HG02970 (cell line): ENCODE results near the gene OR13J1.

Experiments used
- ATAC-seq: cut with Tn5 transposase; IDR thresholded peaks from one replicate; pipeline ENCODE4 v1.9.1; 2021; ENCODE audit warnings: mild to moderate bottlenecking, moderate library complexity, moderate number of reproducible peaks; ENCODE audit not compliant: unreplicated experiment, low FRiP score

OR13J1 gene

DNA sequence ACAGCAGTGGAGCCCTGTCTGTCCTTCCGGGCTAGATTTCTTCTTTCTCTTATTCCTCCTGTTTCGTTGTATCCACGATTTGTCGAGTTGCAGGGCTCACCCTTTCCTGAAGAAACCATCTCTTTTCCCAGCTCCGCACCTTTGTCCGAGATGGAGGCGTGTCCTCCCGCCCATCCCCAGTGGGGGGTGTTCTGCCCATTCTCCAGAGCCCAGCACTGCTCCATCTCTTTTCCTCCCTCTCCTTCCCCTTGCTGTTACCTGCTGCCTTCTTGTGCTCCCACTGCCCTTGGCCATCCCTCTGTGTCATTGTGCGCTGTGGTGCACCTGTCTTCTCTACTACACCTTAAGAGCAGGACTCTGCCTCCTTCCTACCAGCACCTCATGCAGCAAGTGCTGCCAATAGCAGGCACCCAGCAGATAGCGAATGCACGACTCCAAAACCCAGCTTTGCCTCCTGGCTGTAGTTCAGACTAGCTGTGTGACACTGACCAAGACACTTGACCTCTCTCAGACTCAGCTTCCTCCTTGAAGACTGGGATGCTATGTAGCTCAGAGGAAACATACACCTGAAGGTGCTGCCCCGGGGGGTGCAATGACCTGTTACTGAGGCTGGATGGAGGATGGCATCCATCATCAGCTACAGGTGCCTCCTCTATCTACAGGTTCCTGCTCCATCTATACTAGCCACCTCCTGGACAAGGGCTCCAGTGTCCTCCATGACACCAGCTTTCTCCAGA, 8.9 kb downstream of the OR13J1 start:
- ATAC-seq: no peak

DNA sequence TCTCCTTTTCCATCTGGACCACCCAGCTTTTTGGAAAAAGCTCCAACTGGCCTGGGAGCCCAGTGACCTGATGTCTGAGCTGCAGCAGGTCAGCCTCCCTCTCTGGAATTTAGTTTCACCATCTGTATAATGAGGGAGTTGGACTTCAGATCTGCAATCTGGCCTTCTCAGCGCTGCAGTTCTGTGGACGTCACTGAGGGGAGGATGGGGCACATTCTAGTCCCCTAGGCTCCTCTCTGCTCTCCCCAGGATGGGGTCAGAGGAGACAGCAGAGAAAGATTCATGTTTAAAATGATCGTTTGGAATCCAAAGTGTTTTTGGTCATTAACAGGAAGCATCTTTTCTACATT, 10.2 kb downstream of the OR13J1 start:
- no peak for ATAC-seq

DNA sequence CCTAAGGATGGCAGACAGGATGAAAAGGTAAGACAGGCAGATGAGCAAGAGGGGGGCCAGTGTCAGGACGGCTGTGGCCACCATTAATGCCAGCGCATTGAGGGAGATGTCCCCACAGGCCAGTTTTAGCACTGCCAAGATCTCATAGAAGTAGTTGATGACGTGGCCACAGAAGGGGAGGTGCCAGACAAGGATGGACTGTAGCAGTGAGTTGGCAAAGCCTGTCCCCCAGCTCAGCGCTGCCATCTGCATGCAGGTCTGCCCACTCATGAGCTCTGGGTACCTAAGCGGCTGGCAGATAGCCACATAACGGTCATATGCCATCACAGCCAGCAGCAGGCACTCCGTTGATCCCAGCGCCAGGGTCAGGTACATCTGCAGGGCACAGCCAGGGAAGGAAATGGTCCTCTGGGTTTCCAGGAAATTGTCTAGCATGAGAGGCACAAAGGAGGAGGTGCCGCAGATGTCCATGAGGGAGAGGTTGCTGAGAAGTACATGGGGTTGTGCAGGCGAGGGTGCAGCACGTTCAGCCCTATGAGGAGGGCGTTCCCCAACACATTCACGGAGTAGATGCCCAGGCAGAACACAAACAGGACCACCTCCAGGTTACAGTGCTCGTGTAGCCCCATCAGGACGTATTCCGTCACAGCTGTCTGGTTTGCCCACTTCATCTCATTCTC, 10.8 kb downstream of the OR13J1 start:
- ATAC-seq: no peak

DNA sequence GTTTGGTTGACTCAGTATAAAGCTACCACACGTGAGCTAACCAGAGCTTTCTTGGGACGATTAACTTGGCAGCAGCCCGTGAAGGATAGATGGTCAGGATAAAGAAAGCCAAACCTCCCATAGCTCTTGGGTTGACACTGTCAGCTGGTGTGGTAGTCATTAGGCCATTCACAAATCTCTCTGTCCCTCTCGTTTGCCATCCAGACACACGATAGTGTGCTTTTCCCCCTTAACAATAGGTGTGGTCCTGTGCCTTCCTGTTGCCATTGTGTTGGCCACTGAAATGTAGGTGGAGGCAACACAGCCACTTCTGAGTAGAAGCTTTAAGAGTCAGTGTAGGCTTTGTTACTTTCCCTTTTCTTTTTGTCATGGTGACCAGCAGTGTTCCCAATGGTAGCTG, 11.7 kb downstream of the OR13J1 start:
- no peak for ATAC-seq

DNA sequence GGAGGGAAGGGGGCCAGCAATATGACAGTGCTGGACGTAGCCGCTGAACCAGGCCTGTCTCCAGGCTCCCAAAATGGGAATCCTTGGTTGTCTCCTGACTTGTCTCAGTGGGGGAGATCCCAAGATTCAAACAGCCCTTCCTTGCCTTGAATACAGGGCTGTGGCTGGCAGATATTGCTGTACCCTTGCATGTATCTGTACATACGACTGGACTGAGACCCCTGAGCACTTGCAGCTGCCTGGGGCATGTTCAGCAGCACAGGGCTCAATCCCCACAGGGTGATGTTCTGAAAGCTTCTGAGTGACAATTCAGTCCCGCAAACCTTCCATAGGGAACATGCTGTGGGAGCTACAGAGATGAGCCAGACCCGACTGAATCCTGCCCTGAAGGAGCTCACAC, 13.3 kb downstream of the OR13J1 start:
- no peak for ATAC-seq

DNA sequence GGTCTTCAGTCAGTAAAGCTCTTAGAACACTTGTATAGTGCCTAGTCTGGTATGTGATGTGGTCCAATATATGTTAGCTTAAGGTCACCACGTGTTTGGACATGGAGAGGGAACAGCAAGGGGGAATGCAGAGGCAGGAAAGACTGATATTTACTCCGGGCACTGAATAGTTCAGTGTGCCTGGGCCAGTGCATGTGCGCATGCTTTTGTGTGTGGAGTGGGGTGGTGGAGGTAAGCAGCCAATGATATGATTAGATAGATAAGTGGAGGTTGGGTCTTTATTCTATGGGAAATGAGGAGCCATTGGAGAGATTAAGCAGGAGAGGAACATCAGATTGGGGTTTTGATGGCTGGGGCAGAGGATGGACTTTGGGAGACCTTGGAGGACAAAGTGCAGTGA, 14.0 kb downstream of the OR13J1 start:
- no peak for ATAC-seq

DNA sequence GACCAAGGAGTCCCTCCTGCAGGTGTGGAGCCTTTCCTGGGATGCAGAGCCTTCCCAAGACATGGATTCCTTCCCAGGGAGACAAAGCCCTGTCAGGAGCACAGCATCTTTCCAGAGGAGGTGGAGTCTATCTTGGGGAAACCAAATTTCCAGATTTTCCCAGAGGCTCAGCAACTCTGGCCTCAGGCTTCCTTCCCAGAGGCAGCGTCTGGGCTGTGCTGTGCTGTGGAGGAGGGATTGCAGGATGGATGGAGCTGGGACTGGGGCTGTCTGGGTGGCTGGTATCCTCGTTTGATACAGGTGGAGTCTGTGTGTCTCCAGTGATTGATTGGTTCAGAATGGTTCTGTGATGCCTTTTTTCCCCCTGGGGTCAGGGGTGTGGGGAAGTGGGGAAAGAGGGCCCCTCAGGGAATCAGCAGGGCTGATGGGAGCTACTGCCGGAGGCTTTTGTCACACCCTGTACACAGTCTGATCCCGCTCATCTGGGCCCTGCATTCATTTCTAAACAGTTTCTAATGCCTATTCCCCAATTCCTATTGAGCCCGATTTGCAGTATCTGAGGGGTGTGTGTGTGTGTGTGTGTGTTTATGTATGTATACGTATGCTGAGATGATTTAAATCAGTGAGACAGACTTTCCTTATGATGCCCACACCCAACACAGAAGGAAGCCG, 16.0 kb downstream of the OR13J1 start:
- no peak for ATAC-seq

DNA sequence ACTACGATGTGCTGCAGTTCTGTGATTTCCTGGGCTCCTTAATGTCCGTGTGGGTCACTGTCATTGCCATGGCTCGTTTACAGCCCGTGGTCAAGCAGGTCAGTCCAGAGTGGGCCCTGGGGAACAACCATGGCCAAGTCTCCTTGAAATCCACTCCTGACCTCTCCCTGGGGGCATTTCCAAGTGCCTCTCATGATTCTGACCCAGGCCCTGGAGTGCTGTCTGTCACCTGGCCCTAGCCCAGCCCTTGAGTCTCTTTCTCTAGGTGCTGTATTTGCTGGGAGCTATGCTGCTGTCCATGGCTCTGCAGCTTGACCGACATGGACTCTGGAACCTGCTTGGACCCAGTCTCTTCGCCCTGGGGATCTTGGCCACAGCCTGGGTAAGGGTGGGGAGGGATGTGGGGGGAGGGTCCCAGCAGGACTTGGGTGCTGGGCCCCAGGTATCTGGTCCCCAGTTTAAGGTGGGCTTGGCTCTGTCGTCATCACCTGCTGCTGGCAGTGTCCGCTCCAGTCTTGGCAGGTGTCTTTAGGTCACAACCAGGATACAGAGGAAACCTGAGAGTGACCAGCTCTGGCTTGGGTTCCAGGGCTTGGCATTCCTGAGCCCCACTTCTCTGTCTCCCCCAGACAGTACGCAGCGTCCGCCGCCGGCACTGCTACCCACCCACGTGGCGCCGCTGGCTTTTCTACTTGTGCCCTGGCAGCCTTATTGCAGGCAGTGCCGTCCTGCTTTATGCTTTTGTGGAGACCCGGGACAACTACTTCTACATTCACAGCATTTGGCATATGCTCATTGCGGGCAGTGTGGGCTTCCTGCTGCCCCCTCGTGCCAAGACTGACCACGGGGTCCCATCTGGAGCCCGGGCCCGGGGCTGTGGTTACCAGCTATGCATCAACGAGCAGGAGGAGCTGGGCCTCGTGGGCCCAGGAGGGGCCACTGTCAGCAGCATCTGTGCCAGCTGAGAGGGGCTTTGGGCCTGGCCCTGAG, 17.0 kb downstream of the OR13J1 start:
- ATAC-seq: no peak

DNA sequence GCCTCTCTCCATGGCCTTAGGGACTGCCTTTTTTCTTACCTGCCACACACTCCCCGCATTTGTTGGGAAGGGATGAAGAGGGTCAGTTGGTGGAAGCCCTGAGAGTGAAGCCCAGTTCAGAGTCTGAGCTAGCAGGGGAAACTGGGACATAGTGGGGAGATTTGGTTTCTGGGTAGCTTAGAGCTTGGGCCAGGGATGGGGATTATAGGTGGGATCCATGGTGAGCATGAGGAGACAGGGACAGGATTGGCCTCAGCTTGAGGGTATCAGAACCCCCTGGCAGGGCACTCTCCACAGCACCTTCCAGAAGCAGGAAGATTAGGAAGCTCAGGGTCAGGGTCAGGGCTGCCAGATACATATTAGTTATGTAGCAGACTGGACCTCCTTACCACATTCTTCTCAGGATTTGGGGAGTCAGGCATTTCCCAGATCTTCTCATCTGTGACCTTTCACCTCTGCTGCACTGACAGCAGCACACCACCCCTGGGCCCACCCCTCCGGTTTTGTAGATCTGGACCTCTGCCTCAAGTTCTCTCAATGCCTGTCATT, 17.9 kb downstream of the OR13J1 start:
- no peak for ATAC-seq

DNA sequence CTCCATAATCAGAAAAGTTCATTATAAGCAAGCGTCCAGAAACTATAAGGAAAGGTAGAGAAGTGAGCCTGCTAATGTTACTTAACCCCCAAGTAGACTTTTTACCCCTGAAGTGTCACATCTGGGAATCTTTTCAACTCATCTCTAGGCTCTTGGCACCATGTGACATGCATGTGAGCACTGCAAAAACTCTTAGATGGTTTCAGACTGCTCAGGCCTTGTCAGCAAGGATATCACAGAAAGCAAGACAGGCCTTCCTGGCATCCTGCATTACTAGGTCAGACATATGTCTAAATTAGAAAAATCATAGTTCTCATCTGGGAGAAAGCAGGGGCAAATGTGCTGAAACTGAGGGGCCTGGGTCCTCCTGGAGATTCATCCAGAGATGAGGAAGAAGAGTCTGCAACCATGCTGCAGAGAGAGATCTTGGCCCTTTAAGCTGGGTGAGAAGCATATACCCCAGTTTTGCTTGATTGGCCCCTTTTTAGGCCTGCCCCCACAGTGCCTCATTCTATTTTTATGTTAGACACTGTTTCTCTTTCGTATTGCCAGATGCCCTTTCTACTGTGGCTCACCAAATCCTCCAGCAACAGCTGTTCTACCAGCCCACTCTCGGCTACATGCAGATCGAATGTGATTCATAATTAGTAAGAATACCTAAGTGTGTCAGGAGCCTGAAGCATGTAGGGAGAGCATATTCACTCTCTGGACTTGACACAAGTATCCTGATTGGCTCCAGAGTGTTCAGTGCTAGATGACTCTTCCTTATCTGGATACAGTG, 22.2 kb downstream of the OR13J1 start:
- ATAC-seq: no peak

DNA sequence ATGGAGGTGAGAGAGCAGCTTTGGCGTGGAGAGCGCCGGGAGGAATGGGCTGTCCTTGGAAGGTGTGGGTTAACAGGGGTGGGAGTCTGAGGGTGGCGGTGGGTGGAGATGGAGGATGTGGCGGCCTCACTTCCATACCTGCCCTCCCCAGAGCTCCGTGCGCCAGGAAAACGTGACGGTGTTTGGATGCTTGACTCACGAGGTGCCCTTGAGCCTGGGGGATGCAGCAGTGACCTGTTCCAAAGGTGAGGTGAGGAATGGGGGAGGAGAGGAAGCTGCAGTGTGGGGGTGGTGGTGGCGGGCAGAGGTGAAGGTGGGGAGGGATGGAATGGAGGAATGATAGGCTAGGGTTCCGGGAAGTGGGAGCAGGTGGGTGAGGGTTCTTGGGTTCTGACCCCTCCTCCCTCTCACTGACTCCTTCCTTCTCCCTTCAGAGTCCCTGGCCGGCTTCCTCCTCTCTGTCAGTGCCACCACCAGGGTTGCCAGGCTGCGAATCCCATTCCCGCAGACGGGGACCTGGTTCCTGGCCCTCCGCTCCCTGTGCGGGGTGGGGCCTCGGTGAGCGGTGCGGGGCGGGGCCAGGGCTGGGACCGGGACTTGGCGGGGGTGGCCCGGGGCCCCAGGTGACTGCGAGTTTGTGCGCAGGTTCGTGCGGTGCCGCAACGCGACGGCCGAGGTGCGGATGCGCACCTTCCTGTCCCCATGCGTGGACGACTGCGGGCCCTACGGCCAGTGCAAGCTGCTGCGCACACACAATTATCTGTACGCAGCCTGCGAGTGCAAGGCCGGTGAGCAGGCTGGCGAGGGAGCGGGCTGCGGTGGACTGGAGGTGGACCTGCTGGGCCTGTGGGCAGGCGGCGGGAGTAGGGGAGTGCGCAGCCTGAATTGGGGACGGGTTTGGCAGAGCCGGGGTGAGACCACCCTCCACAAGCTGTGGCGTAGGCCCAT, 24.1 kb downstream of the OR13J1 start:
- no peak for ATAC-seq

DNA sequence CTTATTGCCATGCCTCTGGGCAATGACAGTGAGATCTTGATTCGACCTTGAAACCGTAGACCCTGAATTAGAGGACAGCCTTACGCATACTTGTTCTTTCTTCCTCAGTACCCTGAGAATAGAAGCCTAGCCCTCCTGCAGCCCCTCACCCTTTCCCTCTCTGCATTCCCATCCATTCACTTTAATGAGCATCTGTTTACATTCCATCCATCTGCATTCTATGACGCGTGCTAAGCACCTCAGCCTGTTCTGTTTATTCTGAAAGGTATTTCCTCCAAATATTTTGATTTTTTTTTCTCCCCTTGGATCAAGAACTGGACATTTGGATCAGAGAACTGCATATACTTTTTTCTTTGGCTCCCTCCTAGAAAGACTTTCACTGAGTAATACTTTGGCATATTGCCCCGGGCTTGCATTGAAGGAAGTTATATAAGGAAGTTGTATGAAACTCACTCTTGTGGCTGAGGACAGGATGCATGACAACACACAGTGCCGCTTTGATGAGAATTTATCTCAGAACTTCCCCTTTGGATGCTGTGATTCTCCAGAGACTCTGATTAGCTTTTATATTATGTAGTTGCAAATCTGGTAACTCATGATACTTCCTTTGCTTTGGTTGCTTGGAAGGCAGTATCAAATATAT, 25.5 kb downstream of the OR13J1 start:
- no peak for ATAC-seq

DNA sequence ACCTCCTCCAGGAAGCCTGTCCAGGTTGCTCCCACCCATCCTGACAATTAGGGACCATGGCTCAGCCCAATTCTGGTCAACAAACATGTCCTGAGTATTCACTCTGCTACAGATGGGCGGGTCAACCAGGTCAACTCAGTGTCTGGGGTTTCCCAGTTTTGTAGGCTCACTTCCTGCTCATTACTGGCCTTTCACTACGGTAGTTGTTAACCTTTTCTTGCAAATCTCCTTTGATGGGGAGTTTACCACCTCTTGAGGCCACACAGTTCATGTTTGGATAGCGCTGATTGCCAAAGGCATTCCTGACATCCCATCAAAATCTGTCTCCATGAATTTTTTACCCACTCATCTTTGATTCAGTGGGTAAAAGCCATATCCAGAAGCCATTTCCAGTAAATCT, 27.4 kb downstream of the OR13J1 start:
- ATAC-seq: no peak

DNA sequence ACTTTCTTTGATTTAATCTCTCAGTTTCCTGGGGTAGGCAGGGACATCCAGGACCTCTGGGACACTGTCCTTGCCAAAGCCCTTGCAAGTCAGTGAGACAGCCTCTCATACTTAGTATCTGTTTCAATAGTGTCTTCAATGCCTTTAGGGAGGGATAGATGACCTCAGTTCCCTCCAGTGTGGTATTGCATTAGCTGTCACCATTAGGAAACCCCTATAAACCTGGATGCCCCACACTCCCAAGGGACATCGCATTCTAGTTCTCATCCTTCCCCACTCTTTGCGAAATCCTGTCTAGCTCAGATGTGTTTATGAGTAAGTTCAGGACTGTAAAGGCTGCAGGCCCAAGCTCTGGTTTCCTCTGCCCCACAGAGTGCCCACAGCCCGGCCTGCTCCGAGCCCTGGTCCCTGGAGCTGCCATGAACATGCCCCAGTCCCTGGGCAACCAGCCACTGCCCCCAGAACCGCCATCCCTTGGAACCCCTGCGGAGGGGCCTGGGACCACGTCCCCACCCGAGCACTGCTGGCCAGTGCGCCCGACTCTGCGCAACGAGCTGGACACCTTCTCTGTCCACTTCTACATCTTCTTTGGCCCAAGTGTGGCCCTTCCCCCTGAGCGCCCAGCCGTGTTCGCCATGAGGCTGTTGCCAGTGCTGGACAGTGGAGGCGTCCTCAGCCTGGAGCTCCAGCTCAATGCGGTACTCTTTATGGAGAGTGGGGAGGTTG, 28.0 kb downstream of the OR13J1 start:
- ATAC-seq: no peak

DNA sequence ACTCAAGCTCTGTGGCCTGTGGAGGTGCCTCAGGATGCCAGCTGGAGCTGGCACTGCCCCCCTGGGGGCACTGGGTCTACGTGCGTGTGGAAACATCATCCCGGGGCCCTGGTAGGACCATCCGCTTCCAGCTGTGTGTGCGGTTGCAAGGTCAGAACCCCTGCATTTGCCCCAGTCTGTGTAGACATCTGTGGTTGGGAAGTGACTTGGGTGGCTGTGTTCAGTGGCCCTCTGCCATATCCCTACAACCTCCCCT, 28.6 kb downstream of the OR13J1 start:
- ATAC-seq: no peak

DNA sequence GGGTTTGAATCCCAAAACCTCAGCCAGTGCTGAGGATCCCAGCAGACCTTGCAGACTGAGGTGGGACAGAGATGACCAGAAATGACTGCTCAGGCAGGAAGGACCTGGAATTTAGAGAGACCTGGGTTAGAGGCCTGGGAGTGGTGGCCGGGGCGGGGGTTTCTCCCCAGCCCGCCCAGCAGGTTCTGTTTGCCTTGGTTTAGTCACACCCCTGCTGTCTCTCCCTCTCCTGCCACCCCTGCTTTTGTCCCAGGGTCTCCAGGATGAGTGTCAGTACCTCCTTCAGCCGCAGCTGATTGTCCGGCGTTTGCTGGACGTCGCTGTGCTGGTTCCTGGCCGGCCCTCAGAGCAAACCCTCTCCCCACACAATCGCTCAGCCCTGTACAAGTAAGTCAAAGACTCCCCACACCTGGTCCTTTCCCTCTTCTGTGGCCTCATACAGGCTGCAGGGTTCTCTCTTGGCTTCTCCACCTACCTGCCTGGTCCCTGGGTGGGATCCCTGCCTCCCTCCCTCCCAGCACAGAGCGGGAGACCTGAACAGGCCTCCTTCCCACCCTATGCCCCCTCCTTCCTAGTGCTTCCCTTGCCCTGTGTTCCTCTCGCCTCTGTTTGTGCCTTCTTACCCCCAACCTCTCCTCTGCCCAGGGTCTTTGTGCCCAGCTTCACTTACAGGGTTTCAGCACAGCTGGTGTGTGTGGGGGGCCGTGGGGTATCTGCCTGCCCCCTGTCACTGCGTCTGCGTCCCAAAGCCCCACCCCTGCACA, 29.1 kb downstream of the OR13J1 start:
- ATAC-seq: no peak

DNA sequence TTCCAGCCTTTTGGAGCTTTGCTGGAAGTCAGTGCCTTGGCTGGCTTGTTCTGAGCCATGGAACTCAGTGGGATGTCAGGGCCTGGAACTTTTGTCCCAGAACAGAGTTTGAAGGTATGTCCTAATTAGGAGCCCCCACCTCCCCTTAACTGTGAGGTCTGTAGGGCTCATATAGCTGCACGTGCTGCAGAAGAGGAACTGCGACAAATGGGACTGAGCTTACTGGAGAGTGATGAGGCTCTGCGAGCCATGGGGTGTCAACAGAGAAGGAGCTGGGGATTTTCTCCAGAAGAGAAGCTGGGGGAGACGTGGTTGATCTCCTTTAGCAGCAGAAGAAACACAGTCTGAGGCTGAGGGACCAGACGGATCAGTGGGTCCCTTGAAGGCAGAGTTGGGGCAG, 30.3 kb downstream of the OR13J1 start:
- no peak for ATAC-seq
